SU-DHL-6 (cell line): ENCODE data around the gene PFDN5.

Experiments used
- CTCF ChIP-seq: fragments of 200-600 bp; sonication (generic); IDR thresholded peaks from one replicate; pipeline ENCODE4 v1.5.1; 2017; ENCODE audit warnings: antibody characterized with exemption, mild to moderate bottlenecking, low read length, moderate library complexity; ENCODE audit not compliant: insufficient read depth, poor library complexity, severe bottlenecking
- EZH2phosphoT487 ChIP-seq: fragments of 200-600 bp; sonication (generic), shearing (Covaris generic); conservative IDR thresholded peaks from 2 replicates; pipeline ENCODE4 v1.6.1; 2018; ENCODE audit warnings: mild to moderate bottlenecking, antibody characterized with exemption, low read length, moderate library complexity, mixed read lengths

DNA sequence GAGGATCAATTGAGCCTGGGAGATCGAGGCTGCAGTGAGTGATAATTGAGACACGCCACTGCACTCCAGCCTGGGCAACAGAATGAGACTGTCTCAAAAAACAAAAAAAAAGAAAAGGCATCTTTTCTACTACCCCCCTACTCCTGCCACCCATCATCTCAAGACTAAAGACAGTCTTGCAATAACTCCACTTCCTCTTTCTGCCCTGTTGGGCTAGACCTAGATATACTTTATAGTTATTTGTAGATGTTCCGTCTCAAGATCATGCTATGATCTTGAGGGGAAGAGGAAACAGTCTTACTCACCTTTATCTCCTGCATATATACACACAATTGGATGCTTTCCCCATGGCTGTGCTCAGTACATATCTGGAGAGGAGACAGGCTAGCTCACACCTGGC is 39.3 kb upstream of the PFDN5 start:
- TF ChIP-seq CTCF (no peak), EZH2phosphoT487 (no peak)
